Superior temporal gyrus (tissue), 1 donor: ENCODE measurements around the gene OGDHL.

Source experiments
- DNase-seq: peaks from one replicate; pipeline ENCODE4 v3.0.0-alpha.2; 2016; ENCODE audit errors: extremely low spot score

The OGDHL gene

DNA sequence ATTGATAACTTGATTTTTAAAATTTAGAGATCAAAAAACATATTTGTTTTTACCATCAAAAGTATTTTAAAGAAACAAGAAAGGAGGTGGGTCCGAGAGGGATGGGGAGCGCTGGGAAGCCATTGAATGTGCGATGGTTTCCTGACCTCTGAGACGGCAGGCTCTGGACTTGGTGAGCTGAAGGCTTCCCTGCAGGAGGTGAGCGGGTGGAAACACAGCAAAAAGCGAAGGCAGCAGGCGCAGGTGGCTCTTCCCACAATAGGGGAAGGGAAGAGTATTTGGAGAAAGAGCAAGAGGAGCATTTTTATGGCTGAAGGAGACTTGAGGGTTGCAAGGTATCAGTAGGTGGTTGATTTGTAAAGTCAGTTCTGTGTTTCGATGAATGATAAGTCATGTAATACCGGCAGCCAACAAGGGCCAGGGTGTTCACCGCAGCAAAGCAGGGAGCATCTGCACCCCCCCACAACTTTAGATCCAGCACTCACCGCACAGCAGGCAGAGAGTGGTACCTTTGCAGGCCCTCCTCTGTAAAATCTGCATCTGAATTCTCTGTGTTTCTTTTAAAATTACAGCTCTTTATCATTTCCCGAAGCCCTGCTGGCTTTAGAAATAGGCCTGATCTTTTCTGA, 72.1 kb downstream of the OGDHL start:
- DNase-seq, result no peak

GRCh38 chr10:49688920-49689319, 73.2 kb downstream of the OGDHL start:
- DNase-seq, result no peak

DNA sequence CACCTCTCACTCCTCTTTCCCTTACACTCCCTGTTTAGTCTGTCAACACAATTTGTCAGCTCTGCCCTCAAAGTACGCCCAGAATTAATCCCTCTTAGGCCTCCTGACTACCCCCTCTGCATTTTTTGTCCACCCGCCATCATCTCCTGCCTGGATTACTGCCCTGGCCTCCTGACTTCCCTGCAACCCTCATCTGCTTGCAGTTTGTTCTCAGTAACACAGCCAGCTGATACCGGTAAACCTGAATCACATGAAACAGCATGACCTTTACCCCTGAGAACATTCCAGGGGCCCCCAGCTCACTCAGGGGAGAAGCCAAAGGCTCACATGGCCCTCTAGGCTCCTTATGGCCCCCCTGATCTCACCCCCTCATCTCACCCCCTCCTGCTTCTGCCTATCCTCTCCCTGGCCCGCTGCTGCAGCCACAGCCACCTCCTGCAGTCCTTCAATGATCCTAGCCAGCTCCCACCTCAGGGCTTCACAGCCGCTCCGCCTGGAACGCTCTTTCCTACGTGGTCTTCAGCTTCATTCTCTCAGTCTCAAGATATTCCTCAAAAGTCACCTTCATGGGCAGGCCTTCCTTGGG, 73.8 kb downstream of the OGDHL start:
- no peak for DNase-seq

- no peak for DNase-seq
Observed at GRCh38 chr10:49686651-49687050, 75.5 kb downstream of the OGDHL start.
